Measurements from ENCODE around the gene NFE2.

- TF ChIP-seq, protein P1, sequence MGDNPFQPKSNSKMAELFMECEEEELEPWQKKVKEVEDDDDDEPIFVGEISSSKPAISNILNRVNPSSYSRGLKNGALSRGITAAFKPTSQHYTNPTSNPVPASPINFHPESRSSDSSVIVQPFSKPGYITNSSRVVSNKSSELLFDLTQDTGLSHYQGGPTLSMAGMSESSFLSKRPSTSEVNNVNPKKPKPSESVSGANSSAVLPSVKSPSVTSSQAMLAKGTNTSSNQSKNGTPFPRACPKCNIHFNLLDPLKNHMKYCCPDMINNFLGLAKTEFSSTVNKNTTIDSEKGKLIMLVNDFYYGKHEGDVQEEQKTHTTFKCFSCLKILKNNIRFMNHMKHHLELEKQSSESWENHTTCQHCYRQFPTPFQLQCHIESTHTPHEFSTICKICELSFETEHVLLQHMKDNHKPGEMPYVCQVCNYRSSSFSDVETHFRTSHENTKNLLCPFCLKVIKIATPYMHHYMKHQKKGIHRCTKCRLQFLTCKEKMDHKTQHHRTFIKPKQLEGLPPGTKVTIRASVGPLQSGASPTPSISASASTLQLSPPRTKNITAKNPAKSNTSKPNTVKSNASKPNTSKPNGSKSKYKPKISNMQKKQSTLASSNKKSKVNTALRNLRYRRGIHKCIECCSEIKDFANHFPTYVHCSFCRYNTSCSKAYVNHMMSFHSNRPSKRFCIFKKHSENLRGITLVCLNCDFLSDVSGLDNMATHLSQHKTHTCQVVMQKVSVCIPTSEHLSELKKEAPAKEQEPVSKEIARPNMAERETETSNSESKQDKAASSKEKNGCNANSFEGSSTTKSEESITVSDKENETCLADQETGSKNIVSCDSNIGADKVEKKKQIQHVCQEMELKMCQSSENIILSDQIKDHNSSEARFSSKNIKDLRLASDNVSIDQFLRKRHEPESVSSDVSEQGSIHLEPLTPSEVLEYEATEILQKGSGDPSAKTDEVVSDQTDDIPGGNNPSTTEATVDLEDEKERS (tag by site-specific recombination; IDR thresholded peaks at IDR 0.05): no peak
- TF ChIP-seq ZNF19 (tag by site-specific recombination; IDR thresholded peaks at IDR 0.05; ENCODE audit: low read depth) (no peak), ZNF274 (IDR thresholded peaks at IDR 0.05; ENCODE audit: low read length) (no peak), ZNF274 (tag by site-specific recombination; IDR thresholded peaks at IDR 0.05; ENCODE audit: borderline replicate concordance) (no peak), ZNF549 (tag by site-specific recombination; IDR thresholded peaks at IDR 0.05) (no peak), ZNF776 (tag by site-specific recombination; IDR thresholded peaks at IDR 0.05; ENCODE audit: borderline replicate concordance) (no peak), ZNF433 (tag by site-specific recombination; IDR thresholded peaks at IDR 0.05; ENCODE audit: low read depth) (no peak)
- TF ChIP-seq, protein P2, sequence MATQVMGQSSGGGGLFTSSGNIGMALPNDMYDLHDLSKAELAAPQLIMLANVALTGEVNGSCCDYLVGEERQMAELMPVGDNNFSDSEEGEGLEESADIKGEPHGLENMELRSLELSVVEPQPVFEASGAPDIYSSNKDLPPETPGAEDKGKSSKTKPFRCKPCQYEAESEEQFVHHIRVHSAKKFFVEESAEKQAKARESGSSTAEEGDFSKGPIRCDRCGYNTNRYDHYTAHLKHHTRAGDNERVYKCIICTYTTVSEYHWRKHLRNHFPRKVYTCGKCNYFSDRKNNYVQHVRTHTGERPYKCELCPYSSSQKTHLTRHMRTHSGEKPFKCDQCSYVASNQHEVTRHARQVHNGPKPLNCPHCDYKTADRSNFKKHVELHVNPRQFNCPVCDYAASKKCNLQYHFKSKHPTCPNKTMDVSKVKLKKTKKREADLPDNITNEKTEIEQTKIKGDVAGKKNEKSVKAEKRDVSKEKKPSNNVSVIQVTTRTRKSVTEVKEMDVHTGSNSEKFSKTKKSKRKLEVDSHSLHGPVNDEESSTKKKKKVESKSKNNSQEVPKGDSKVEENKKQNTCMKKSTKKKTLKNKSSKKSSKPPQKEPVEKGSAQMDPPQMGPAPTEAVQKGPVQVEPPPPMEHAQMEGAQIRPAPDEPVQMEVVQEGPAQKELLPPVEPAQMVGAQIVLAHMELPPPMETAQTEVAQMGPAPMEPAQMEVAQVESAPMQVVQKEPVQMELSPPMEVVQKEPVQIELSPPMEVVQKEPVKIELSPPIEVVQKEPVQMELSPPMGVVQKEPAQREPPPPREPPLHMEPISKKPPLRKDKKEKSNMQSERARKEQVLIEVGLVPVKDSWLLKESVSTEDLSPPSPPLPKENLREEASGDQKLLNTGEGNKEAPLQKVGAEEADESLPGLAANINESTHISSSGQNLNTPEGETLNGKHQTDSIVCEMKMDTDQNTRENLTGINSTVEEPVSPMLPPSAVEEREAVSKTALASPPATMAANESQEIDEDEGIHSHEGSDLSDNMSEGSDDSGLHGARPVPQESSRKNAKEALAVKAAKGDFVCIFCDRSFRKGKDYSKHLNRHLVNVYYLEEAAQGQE (tag by site-specific recombination; IDR thresholded peaks at IDR 0.05): no peak
- TF ChIP-seq, protein P3, sequence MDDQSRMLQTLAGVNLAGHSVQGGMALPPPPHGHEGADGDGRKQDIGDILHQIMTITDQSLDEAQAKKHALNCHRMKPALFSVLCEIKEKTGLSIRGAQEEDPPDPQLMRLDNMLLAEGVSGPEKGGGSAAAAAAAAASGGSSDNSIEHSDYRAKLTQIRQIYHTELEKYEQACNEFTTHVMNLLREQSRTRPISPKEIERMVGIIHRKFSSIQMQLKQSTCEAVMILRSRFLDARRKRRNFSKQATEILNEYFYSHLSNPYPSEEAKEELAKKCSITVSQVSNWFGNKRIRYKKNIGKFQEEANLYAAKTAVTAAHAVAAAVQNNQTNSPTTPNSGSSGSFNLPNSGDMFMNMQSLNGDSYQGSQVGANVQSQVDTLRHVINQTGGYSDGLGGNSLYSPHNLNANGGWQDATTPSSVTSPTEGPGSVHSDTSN (CRISPR knock-in tag; IDR thresholded peaks at IDR 0.05): no peak
- TF ChIP-seq, protein P4, sequence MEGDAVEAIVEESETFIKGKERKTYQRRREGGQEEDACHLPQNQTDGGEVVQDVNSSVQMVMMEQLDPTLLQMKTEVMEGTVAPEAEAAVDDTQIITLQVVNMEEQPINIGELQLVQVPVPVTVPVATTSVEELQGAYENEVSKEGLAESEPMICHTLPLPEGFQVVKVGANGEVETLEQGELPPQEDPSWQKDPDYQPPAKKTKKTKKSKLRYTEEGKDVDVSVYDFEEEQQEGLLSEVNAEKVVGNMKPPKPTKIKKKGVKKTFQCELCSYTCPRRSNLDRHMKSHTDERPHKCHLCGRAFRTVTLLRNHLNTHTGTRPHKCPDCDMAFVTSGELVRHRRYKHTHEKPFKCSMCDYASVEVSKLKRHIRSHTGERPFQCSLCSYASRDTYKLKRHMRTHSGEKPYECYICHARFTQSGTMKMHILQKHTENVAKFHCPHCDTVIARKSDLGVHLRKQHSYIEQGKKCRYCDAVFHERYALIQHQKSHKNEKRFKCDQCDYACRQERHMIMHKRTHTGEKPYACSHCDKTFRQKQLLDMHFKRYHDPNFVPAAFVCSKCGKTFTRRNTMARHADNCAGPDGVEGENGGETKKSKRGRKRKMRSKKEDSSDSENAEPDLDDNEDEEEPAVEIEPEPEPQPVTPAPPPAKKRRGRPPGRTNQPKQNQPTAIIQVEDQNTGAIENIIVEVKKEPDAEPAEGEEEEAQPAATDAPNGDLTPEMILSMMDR (tag by site-specific recombination; IDR thresholded peaks at IDR 0.05): no peak
Measured at GRCh38 chr12:54285150-54286041, 15.4 kb downstream of the NFE2 start.

Data from HEK293 (cell line).